PC-9 (cell line): Measurements from ENCODE around the gene SLC25A42. TPM values are rescaled to one million over a fixed set of nuclear protein-coding genes. Genes with fewer than 3 reads are reported as not detected.

Experiments used
- BruUV-seq: library from RNA; stranded (reverse); fragments of 400-500 nt; replicated peaks from 2 replicates; lab custom pipeline; 2021; lab: Mats Ljungman, UMichigan
- CTCF ChIA-PET: fragments of 300-600 bp; sonication (Branson Sonifier 250); formaldehyde crosslinking; loops from one replicate; lab custom pipeline; 2022; ENCODE audit warnings: antibody characterized with exemption; lab: Charles Lee
- POLR2A ChIA-PET: fragments of 300-600 bp; sonication (Branson Sonifier 250); formaldehyde crosslinking; loops from one replicate; lab custom pipeline; 2022; ENCODE audit warnings: antibody characterized with exemption; ENCODE audit not compliant: unreplicated experiment; lab: Charles Lee
- DNase-seq, 2 experiments: peaks; one replicate each; pipeline versions ENCODE4 v3.0.0 to v3.0.0-alpha.2; 2015 to 2022; ENCODE audit warnings: mixed read lengths in 1 of 2
- H2AFZ ChIP-seq: fragments of 200-600 bp; sonication (generic); 2 replicates; pipeline ENCODE4 v1.8.1; 2017; ENCODE audit warnings: antibody characterized with exemption
- H3F3A ChIP-seq: fragments of 200-600 bp; sonication (generic); 2 replicates; pipeline ENCODE4 v1.8.1; 2017; ENCODE audit warnings: antibody characterized with exemption, mild to moderate bottlenecking, low read depth; ENCODE audit not compliant: insufficient read depth
- H3K27ac ChIP-seq: fragments of 200-600 bp; sonication (generic); 2 replicates; pipeline ENCODE4 v1.6.1; 2016; ENCODE audit warnings: mixed run types
- H3K27me3 ChIP-seq: fragments of 200-600 bp; sonication (generic); 2 replicates; pipeline ENCODE4 v1.6.1; 2016; ENCODE audit warnings: low read depth, mixed run types; ENCODE audit not compliant: insufficient read depth
- H3K36me3 ChIP-seq: fragments of 200-600 bp; sonication (generic); 2 replicates; pipeline ENCODE4 v1.6.1; 2016; ENCODE audit warnings: low read depth, mixed run types
- H3K4me1 ChIP-seq: fragments of 200-600 bp; sonication (generic); replicated peaks from 2 replicates; pipeline ENCODE4 v1.6.1; 2016; ENCODE audit warnings: mixed run types; ENCODE audit not compliant: insufficient read depth
- H3K4me2 ChIP-seq: fragments of 200-600 bp; sonication (generic); 2 replicates; pipeline ENCODE4 v1.6.1; 2017; ENCODE audit warnings: mixed run types
- H3K4me3 ChIP-seq: fragments of 200-600 bp; sonication (generic); 2 replicates; pipeline ENCODE4 v1.6.1; 2016; ENCODE audit warnings: mixed run types
- H3K79me2 ChIP-seq: fragments of 200-600 bp; sonication (generic); 2 replicates; pipeline ENCODE4 v1.6.1; 2017; ENCODE audit warnings: low read depth, mixed run types
- H3K9me2 ChIP-seq: fragments of 200-600 bp; sonication (generic); 2 replicates; pipeline ENCODE4 v1.8.1; 2017; ENCODE audit warnings: mild to moderate bottlenecking; ENCODE audit not compliant: insufficient read depth
- H3K9me3 ChIP-seq: fragments of 200-600 bp; sonication (generic); 2 replicates; pipeline ENCODE4 v1.8.1; 2016; ENCODE audit warnings: low read depth; ENCODE audit not compliant: insufficient read depth
- H4K20me1 ChIP-seq: fragments of 200-600 bp; sonication (generic); 2 replicates; pipeline ENCODE4 v1.8.1; 2017; ENCODE audit not compliant: insufficient read depth
- EZH2 ChIP-seq: fragments of 200-600 bp; sonication (generic); IDR thresholded peaks from 2 replicates; pipeline ENCODE4 v1.8.0; 2017; ENCODE audit warnings: antibody characterized with exemption, low read depth
- intact Hi-C: fragments of 100-400 bp; cut with micrococcal nuclease; formaldehyde crosslinking; loops from one replicate; pipeline ENCODE4 v1.10.0; 2022; ENCODE audit not compliant: unreplicated experiment
- total RNA-seq: library from RNA; stranded (reverse); gene quantifications from 2 replicates; pipeline ENCODE4 v1.2.3, GENCODE V29; 2021
- TF ChIP-seq, protein P1 (sequence below): fragments of 200-600 bp; sonication (generic); conservative IDR thresholded peaks from 2 replicates; pipeline ENCODE4 v1.6.1; 2017; ENCODE audit warnings: mixed run types, antibody characterized with exemption, mild to moderate bottlenecking, moderate library complexity

Gene SLC25A42
- total RNA-seq, 1 experiment from 2014 or later, result 6.9 TPM

DNA sequence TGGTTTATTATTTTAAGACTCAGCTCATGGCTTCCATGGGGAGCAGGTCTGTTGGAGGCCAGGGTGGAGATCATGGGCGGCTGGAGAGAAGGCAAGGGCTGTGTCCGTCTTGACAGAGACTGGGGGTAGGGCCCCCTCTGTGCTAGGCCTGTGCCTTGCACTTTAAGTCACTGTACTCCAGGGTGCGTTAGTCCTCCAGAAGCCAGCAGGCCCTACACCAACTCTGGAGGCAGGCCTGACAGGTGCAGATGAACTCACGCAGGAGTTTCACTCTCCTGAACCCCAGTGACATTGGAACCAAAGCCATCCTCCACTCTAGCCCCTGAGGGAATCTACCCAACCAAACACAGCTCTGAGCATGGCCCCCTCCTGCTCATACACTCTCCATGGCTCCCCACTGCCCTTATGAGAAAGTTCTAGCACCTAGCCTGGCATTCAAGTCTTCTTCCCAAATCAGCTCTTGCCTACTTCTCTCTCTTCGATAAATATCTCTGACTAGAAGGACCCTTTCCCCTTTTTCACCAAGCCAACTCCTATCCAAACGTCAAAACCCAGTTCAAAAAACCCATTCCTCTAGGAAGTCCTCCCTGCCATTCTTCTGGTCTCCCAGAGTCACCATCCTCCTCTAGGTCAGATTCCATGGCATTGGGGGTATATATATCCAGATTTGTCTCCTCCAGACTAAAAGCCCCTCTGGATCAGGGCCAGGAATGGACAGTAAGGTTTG, 91.1 kb downstream of the SLC25A42 start:
- Histone ChIP-seq H4K20me1 (no peaks in the 10 kb centered on the region; the same call in 1 of the 2 replicates), H3K27me3 (no peaks in the 10 kb centered on the region), H3K79me2 (no peaks in the 10 kb centered on the region), H3K9me2 (no peaks in the 10 kb centered on the region), H3K27ac (no peak overlapping the region), H3F3A (no peaks in the 10 kb centered on the region), H3K4me2 (no peak overlapping the region), H2AFZ (no peak overlapping the region), H3K4me1 (no peaks in the 10 kb centered on the region), H3K9me3 (no peaks in the 10 kb centered on the region), H3K36me3 (no peaks in the 10 kb centered on the region), H3K4me3 (no peak overlapping the region)
- ChIA-PET CTCF (no interaction called here), POLR2A (no interaction called here)
- no peak for DNase-seq
- no TSS peak for BruUV-seq
- intact Hi-C loops, result no loop called here
- TF ChIP-seq EZH2, result no peak
- TF ChIP-seq, protein P1, sequence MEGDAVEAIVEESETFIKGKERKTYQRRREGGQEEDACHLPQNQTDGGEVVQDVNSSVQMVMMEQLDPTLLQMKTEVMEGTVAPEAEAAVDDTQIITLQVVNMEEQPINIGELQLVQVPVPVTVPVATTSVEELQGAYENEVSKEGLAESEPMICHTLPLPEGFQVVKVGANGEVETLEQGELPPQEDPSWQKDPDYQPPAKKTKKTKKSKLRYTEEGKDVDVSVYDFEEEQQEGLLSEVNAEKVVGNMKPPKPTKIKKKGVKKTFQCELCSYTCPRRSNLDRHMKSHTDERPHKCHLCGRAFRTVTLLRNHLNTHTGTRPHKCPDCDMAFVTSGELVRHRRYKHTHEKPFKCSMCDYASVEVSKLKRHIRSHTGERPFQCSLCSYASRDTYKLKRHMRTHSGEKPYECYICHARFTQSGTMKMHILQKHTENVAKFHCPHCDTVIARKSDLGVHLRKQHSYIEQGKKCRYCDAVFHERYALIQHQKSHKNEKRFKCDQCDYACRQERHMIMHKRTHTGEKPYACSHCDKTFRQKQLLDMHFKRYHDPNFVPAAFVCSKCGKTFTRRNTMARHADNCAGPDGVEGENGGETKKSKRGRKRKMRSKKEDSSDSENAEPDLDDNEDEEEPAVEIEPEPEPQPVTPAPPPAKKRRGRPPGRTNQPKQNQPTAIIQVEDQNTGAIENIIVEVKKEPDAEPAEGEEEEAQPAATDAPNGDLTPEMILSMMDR, result no peak

DNA sequence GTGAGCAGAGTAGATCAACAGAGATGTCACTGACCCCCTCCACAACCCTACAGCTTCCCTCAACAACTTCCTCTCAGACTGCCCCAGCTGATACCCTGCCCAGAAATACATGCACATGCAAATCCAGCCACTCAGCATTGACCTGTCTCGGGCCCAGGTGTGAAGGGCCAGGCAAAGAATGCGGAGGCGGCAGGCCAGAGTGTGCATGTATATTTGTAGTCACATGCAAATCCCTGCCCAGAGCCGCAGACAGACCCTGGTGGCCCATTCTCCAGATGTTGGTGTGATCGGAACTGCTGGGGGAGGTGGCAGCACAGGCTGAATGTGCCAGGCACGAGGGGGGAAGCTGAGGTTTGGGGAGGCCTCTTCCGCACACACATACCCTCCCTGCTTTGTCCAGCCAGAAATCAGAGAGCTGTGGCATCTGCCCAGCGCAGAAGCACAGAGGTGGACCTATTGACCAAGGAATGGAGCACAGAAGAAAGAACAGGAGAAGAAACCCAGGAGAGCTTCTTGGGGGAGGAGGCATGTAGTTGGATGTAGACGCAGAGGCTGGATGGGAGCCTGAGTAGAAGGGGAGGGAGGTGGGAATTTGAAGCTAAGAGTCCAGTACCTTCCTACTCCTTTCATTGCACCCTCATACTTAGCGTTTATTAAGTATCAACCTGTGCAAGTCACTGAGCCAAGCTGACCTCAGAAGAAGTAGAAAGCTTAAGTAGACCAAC, 91.9 kb downstream of the SLC25A42 start:
- Histone ChIP-seq H3K4me2 (no peak overlapping the region), H3K36me3 (no peaks in the 10 kb centered on the region), H3K79me2 (no peaks in the 10 kb centered on the region), H3K27me3 (no peaks in the 10 kb centered on the region), H4K20me1 (no peaks in the 10 kb centered on the region; the same call in 1 of the 2 replicates), H3K9me2 (no peaks in the 10 kb centered on the region), H3K9me3 (no peaks in the 10 kb centered on the region), H3K4me3 (no peak overlapping the region), H2AFZ (no peak overlapping the region), H3K4me1 (no peaks in the 10 kb centered on the region), H3F3A (no peaks in the 10 kb centered on the region), H3K27ac (no peak overlapping the region)
- CTCF ChIA-PET, result no interaction called here
- TF ChIP-seq, protein P1, result no peak
- no peak for TF ChIP-seq EZH2
- no peak for DNase-seq
- POLR2A ChIA-PET, result no interaction called here
- intact Hi-C loops, result no loop called here
- BruUV-seq, result no TSS peak

DNA sequence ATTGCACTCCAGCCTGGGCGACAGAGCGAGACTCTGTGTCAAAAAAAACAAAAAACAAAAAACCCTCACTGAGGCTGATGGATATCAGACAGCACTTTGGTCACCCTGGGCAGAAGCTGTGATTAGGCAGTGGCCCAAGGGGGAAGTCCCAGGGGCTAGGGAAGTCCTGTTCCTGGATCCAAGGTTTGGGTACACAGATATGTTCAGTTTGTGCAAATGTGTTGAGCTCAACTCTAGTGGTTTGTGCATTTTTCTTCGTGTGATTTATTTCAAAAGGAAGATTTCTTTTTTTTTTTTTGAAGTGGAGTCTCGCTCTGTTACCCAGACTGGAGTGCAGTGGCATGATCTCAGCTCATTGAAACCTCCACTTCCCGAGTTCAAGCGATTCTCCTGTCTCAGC, 94.0 kb downstream of the SLC25A42 start:
- no peaks in the 10 kb centered on the region for H3K36me3 ChIP-seq
- H3K4me3 ChIP-seq, result no peak overlapping the region
- no peak overlapping the region for H3K27ac ChIP-seq
- intact Hi-C loops, result no loop called here
- H3K9me3 ChIP-seq, result no peaks in the 10 kb centered on the region
- POLR2A ChIA-PET, result no interaction called here
- no TSS peak for BruUV-seq
- H3K79me2 ChIP-seq, result no peaks in the 10 kb centered on the region
- no peaks in the 10 kb centered on the region for H3K9me2 ChIP-seq
- TF ChIP-seq, protein P1, result no peak
- no peak for TF ChIP-seq EZH2
- no peak overlapping the region for H3K4me2 ChIP-seq
- H3F3A ChIP-seq, result no peaks in the 10 kb centered on the region
- CTCF ChIA-PET, result no interaction called here
- DNase-seq, result no peak
- no peaks in the 10 kb centered on the region for H3K4me1 ChIP-seq
- no peaks in the 10 kb centered on the region; the same call in 1 of the 2 replicates for H4K20me1 ChIP-seq
- H3K27me3 ChIP-seq, result no peaks in the 10 kb centered on the region
- H2AFZ ChIP-seq, result no peak overlapping the region
